PC-9 (cell line): ENCODE measurements around the gene SMARCA2. TPM values are rescaled to one million over a fixed set of nuclear protein-coding genes. Genes with fewer than 3 reads are reported as not detected.

Experiments used
- BruUV-seq: library from RNA; stranded (reverse); fragments of 400-500 nt; replicated peaks from 2 replicates; lab custom pipeline; 2021; lab: Mats Ljungman, UMichigan
- CTCF ChIA-PET: fragments of 300-600 bp; sonication (Branson Sonifier 250); formaldehyde crosslinking; loops from one replicate; lab custom pipeline; 2022; ENCODE audit warnings: antibody characterized with exemption; lab: Charles Lee
- POLR2A ChIA-PET: fragments of 300-600 bp; sonication (Branson Sonifier 250); formaldehyde crosslinking; loops from one replicate; lab custom pipeline; 2022; ENCODE audit warnings: antibody characterized with exemption; ENCODE audit not compliant: unreplicated experiment; lab: Charles Lee
- DNase-seq, 2 experiments: peaks; one replicate each; pipeline versions ENCODE4 v3.0.0 to v3.0.0-alpha.2; 2015 to 2022; ENCODE audit warnings: mixed read lengths in 1 of 2
- H2AFZ ChIP-seq: fragments of 200-600 bp; sonication (generic); 2 replicates; pipeline ENCODE4 v1.8.1; 2017; ENCODE audit warnings: antibody characterized with exemption
- H3F3A ChIP-seq: fragments of 200-600 bp; sonication (generic); 2 replicates; pipeline ENCODE4 v1.8.1; 2017; ENCODE audit warnings: antibody characterized with exemption, mild to moderate bottlenecking, low read depth; ENCODE audit not compliant: insufficient read depth
- H3K27ac ChIP-seq: fragments of 200-600 bp; sonication (generic); 2 replicates; pipeline ENCODE4 v1.6.1; 2016; ENCODE audit warnings: mixed run types
- H3K27me3 ChIP-seq: fragments of 200-600 bp; sonication (generic); 2 replicates; pipeline ENCODE4 v1.6.1; 2016; ENCODE audit warnings: low read depth, mixed run types; ENCODE audit not compliant: insufficient read depth
- H3K36me3 ChIP-seq: fragments of 200-600 bp; sonication (generic); 2 replicates; pipeline ENCODE4 v1.6.1; 2016; ENCODE audit warnings: low read depth, mixed run types
- H3K4me1 ChIP-seq: fragments of 200-600 bp; sonication (generic); replicated peaks from 2 replicates; pipeline ENCODE4 v1.6.1; 2016; ENCODE audit warnings: mixed run types; ENCODE audit not compliant: insufficient read depth
- H3K4me2 ChIP-seq: fragments of 200-600 bp; sonication (generic); 2 replicates; pipeline ENCODE4 v1.6.1; 2017; ENCODE audit warnings: mixed run types
- H3K4me3 ChIP-seq: fragments of 200-600 bp; sonication (generic); 2 replicates; pipeline ENCODE4 v1.6.1; 2016; ENCODE audit warnings: mixed run types
- H3K79me2 ChIP-seq: fragments of 200-600 bp; sonication (generic); 2 replicates; pipeline ENCODE4 v1.6.1; 2017; ENCODE audit warnings: low read depth, mixed run types
- H3K9me2 ChIP-seq: fragments of 200-600 bp; sonication (generic); 2 replicates; pipeline ENCODE4 v1.8.1; 2017; ENCODE audit warnings: mild to moderate bottlenecking; ENCODE audit not compliant: insufficient read depth
- H3K9me3 ChIP-seq: fragments of 200-600 bp; sonication (generic); 2 replicates; pipeline ENCODE4 v1.8.1; 2016; ENCODE audit warnings: low read depth; ENCODE audit not compliant: insufficient read depth
- H4K20me1 ChIP-seq: fragments of 200-600 bp; sonication (generic); 2 replicates; pipeline ENCODE4 v1.8.1; 2017; ENCODE audit not compliant: insufficient read depth
- EZH2 ChIP-seq: fragments of 200-600 bp; sonication (generic); IDR thresholded peaks from 2 replicates; pipeline ENCODE4 v1.8.0; 2017; ENCODE audit warnings: antibody characterized with exemption, low read depth
- intact Hi-C: fragments of 100-400 bp; cut with micrococcal nuclease; formaldehyde crosslinking; loops from one replicate; pipeline ENCODE4 v1.10.0; 2022; ENCODE audit not compliant: unreplicated experiment
- total RNA-seq: library from RNA; stranded (reverse); gene quantifications from 2 replicates; pipeline ENCODE4 v1.2.3, GENCODE V29; 2021
- TF ChIP-seq, protein P1 (sequence below): fragments of 200-600 bp; sonication (generic); conservative IDR thresholded peaks from 2 replicates; pipeline ENCODE4 v1.6.1; 2017; ENCODE audit warnings: mixed run types, antibody characterized with exemption, mild to moderate bottlenecking, moderate library complexity

Gene SMARCA2
- total RNA-seq, 1 experiment from 2014 or later, result 29.3 TPM

GRCh38 chr9:2065704-2066103 is 50.6 kb downstream of the SMARCA2 start:
- no peaks in the 10 kb centered on the region for H3K9me2 ChIP-seq
- H3K36me3 ChIP-seq, result no peaks in the 10 kb centered on the region
- POLR2A ChIA-PET, result interaction anchor here (0.6 kb wide), 1 partner anchor 1140 kb away, joined by 5 read pairs; no protein-coding TSS in a partner anchor
- no peaks in the 10 kb centered on the region for H3F3A ChIP-seq
- CTCF ChIA-PET, result no interaction called here
- DNase-seq, result no peak
- no peak overlapping the region for H3K27ac ChIP-seq
- intact Hi-C loops, result no loop called here
- H3K4me3 ChIP-seq, result no peak overlapping the region
- no TSS peak for BruUV-seq
- no peak overlapping the region for H2AFZ ChIP-seq
- H3K4me2 ChIP-seq, result no peak overlapping the region
- no peaks in the 10 kb centered on the region for H3K4me1 ChIP-seq
- H3K27me3 ChIP-seq, result no peaks in the 10 kb centered on the region
- no peaks in the 10 kb centered on the region for H3K9me3 ChIP-seq
- no peak for TF ChIP-seq EZH2
- TF ChIP-seq, protein P1, sequence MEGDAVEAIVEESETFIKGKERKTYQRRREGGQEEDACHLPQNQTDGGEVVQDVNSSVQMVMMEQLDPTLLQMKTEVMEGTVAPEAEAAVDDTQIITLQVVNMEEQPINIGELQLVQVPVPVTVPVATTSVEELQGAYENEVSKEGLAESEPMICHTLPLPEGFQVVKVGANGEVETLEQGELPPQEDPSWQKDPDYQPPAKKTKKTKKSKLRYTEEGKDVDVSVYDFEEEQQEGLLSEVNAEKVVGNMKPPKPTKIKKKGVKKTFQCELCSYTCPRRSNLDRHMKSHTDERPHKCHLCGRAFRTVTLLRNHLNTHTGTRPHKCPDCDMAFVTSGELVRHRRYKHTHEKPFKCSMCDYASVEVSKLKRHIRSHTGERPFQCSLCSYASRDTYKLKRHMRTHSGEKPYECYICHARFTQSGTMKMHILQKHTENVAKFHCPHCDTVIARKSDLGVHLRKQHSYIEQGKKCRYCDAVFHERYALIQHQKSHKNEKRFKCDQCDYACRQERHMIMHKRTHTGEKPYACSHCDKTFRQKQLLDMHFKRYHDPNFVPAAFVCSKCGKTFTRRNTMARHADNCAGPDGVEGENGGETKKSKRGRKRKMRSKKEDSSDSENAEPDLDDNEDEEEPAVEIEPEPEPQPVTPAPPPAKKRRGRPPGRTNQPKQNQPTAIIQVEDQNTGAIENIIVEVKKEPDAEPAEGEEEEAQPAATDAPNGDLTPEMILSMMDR, result no peak
- H4K20me1 ChIP-seq, result no peaks in the 10 kb centered on the region
- no peaks in the 10 kb centered on the region for H3K79me2 ChIP-seq

GRCh38 chr9:2066312-2067273 is 51.4 kb downstream of the SMARCA2 start:
- Histone ChIP-seq H2AFZ (no peak overlapping the region), H3K36me3 (no peaks in the 10 kb centered on the region), H3K4me3 (no peak overlapping the region), H3K27me3 (no peaks in the 10 kb centered on the region), H3K9me2 (no peaks in the 10 kb centered on the region), H3K4me2 (no peak overlapping the region), H3K79me2 (no peaks in the 10 kb centered on the region), H3K4me1 (no peaks in the 10 kb centered on the region), H4K20me1 (no peaks in the 10 kb centered on the region), H3K9me3 (no peaks in the 10 kb centered on the region), H3F3A (no peaks in the 10 kb centered on the region), H3K27ac (no peak overlapping the region)
- intact Hi-C loops, result no loop called here
- TF ChIP-seq, protein P1, result no peak
- TF ChIP-seq EZH2, result no peak
- POLR2A ChIA-PET, result no interaction called here
- DNase-seq, result no peak
- BruUV-seq, result no TSS peak
- CTCF ChIA-PET, result no interaction called here

DNA sequence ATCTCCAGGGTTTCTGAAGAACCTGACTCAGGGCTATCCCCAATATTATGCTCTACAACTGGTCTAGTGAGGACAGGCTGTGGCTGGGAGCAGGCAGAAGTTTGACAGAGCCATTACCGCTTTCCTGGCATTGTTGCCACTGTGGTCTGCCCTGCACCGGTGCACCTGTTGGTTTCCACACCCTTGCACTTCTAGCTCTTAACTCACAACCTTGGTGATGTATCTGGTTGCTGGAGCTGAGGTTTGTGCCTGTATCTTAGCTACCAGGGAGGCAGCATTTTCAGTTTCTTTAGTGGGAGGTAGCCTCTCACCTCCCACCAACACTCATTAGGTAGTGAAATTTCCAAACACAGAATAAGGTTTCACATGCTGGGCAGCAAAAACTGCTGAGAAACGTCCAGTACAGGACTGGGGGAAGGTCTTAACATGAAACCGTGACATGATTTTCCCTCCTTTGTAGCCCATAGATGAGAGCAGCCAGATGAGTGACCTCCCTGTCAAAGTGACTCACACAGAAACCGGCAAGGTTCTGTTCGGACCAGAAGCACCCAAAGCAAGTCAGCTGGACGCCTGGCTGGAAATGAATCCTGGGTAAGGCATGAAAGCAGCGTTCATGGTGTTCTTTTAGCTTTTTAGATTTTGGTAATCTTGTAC is 57.7 kb downstream of the SMARCA2 start:
- TF ChIP-seq, protein P1, result no peak
- TF ChIP-seq EZH2, result no peak
- no peaks in the 10 kb centered on the region for H3F3A ChIP-seq
- no peaks in the 10 kb centered on the region for H3K36me3 ChIP-seq
- no peaks in the 10 kb centered on the region for H3K9me3 ChIP-seq
- H3K79me2 ChIP-seq, result no peaks in the 10 kb centered on the region
- no peak for DNase-seq
- intact Hi-C loops, result no loop called here
- CTCF ChIA-PET, result no interaction called here
- H3K4me2 ChIP-seq, result no peak overlapping the region
- H3K4me3 ChIP-seq, result no peak overlapping the region
- no peaks in the 10 kb centered on the region for H3K9me2 ChIP-seq
- H3K27me3 ChIP-seq, result no peaks in the 10 kb centered on the region
- POLR2A ChIA-PET, result no interaction called here
- no TSS peak for BruUV-seq
- H2AFZ ChIP-seq, result no peak overlapping the region
- H3K4me1 ChIP-seq, result no peaks in the 10 kb centered on the region
- no peaks in the 10 kb centered on the region for H4K20me1 ChIP-seq
- H3K27ac ChIP-seq, result no peak overlapping the region
